ENCODE results near the gene MYRIP.

Gene MYRIP

DNA sequence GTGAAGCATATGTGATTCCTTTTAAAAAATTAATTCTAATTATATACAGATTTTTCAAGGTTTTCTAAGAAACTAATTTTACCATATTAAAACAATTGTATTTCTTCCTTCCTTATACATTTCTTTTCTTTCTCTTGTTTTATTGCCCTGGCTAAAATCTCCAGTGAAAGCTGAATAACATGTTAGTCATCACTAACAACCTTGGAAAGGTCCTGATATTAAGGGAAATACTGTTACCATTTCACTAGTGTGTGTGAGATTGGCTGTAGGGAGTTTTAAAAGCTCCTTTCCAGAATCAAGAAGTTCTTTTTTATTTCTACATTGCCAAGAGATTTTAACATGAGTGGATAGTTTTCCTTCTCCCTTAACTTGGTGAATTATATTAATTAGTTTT is 270.4 kb downstream of the MYRIP start:
- TF ChIP-seq FOXP2 (optimal IDR thresholded peaks at IDR 0.05; ENCODE audit: borderline replicate concordance, extremely low read depth, extremely low read length, insufficient read depth) (no peak), TAF1 (IDR thresholded peaks at IDR 0.05; ENCODE audit: borderline replicate concordance, insufficient read depth, low read length) (no peak), POLR2AphosphoS5 (IDR thresholded peaks at IDR 0.05; ENCODE audit: low read depth, low read length) (no peak)

DNA sequence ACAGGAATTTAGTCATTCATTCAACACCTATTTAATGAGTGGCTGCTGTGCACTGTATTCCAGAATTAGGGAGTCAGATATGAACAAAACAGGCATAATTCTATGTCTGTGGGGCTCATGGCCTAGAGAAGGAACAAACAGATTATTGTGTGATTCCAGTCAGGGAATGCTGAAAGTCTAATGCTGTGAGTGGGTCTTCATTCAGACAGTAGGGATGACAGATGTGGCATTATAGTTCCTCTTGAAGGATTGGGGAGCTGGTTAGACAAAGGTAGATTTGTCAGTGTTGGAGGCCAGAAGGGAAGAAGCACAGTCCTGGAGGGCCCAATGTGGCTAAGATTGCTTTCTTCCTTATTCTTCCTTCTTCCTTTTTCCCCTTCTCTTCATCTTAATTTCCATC is 273.7 kb downstream of the MYRIP start:
- no peak for TF ChIP-seq POLR2AphosphoS5 (IDR thresholded peaks at IDR 0.05; ENCODE audit: low read depth, low read length)
- TF ChIP-seq, protein P1, sequence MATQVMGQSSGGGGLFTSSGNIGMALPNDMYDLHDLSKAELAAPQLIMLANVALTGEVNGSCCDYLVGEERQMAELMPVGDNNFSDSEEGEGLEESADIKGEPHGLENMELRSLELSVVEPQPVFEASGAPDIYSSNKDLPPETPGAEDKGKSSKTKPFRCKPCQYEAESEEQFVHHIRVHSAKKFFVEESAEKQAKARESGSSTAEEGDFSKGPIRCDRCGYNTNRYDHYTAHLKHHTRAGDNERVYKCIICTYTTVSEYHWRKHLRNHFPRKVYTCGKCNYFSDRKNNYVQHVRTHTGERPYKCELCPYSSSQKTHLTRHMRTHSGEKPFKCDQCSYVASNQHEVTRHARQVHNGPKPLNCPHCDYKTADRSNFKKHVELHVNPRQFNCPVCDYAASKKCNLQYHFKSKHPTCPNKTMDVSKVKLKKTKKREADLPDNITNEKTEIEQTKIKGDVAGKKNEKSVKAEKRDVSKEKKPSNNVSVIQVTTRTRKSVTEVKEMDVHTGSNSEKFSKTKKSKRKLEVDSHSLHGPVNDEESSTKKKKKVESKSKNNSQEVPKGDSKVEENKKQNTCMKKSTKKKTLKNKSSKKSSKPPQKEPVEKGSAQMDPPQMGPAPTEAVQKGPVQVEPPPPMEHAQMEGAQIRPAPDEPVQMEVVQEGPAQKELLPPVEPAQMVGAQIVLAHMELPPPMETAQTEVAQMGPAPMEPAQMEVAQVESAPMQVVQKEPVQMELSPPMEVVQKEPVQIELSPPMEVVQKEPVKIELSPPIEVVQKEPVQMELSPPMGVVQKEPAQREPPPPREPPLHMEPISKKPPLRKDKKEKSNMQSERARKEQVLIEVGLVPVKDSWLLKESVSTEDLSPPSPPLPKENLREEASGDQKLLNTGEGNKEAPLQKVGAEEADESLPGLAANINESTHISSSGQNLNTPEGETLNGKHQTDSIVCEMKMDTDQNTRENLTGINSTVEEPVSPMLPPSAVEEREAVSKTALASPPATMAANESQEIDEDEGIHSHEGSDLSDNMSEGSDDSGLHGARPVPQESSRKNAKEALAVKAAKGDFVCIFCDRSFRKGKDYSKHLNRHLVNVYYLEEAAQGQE (IDR thresholded peaks at IDR 0.05; ENCODE audit: insufficient read depth in 1 of 2, low read depth in 2 of 2, low read length in 2 of 2) = no peak

DNA sequence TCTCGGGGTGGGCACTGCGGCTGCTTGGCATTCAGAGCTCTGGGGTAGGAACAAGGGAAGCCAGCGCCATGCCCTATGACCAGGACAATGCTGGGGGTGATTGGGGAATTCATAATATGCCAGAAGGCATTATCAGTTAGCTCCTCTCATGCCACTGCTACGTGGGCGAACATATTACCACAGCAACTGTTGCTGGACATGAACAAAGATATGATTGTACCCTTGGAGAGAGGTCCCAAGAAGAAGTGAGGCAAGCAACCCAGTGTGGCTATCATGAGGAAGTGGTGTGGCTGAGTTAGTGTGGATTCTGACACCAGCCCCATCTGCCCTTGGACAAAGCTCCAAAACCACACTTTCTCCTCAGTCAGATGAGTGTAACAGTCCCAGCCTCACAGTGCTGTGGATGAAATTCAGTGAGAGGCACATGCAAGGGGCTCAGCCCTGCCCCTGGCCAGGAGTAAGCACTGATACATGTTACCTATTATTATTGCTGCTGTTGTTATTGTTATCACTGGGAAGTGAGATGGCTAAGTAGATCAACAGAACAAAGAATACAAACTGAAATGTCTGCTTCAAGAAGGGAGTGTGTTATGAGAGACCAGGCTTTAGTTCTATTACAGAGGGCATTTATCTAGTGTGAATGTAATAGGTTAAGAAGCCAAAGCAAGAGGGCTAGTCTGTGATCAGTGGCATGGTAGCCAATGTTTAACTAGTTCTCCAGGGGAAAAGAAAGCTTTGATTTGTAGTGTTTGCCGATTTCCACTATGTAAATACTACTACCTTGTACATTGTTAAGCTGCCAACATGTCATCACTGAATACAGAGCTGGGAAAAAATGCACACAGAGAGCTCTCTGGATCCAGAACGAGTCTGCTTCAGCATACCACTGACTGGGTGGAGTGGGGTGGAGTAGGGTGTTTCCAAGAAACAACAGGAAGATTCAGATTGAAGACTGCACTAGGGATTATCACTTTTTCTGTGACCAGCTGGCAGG is 277.8 kb downstream of the MYRIP start:
- TF ChIP-seq SIN3A (IDR thresholded peaks at IDR 0.05; ENCODE audit: borderline replicate concordance, insufficient read depth, low read length) (no peak), TAF1 (IDR thresholded peaks at IDR 0.05; ENCODE audit: borderline replicate concordance, insufficient read depth, low read length) (no peak), POLR2AphosphoS5 (IDR thresholded peaks at IDR 0.05; ENCODE audit: low read depth, low read length) (no peak), FOXP2 (optimal IDR thresholded peaks at IDR 0.05; ENCODE audit: borderline replicate concordance, extremely low read depth, extremely low read length, insufficient read depth) (no peak)
- TF ChIP-seq, protein P1 (IDR thresholded peaks at IDR 0.05; ENCODE audit: insufficient read depth in 1 of 2, low read depth in 2 of 2, low read length in 2 of 2) = no peak

DNA sequence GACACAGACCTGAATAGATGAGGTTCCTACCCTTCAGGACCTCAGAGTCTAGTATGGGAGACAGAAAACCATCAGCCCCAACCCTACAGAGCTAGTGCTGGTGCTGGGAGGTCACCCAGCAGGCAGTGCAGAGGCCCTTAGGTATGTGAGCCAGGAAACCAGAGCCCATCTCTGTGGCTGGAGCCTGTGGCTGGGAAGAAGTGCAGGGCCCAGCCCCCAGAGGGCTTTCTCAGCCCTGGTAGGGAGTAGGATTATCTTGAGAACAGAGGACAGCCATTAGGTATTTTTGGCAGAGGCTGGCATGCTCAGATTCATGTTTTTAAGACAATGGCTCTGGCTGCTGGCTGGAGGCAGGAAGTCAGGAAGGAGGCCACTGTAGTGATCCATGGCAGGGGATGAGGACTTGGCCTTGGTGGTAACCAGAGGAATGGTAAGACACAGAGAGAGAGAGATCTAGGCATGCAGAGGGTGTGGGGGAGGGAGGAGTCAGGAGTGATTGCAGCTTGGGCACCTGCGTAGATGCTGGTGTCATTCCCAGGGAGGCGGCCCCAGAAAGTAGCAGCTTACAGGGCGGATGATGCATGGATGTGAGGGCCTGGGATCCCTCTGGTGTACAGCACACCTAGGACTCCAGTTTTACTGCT is 279.2 kb downstream of the MYRIP start:
- TF ChIP-seq, protein P1 (IDR thresholded peaks at IDR 0.05; ENCODE audit: insufficient read depth in 1 of 2, low read depth in 2 of 2, low read length in 2 of 2) = no peak
- TF ChIP-seq TAF1 (IDR thresholded peaks at IDR 0.05; ENCODE audit: borderline replicate concordance, insufficient read depth, low read length) (no peak), POLR2AphosphoS5 (IDR thresholded peaks at IDR 0.05; ENCODE audit: low read depth, low read length) (no peak), SIN3A (IDR thresholded peaks at IDR 0.05; ENCODE audit: borderline replicate concordance, insufficient read depth, low read length) (no peak), FOXP2 (optimal IDR thresholded peaks at IDR 0.05; ENCODE audit: borderline replicate concordance, extremely low read depth, extremely low read length, insufficient read depth) (no peak)

DNA sequence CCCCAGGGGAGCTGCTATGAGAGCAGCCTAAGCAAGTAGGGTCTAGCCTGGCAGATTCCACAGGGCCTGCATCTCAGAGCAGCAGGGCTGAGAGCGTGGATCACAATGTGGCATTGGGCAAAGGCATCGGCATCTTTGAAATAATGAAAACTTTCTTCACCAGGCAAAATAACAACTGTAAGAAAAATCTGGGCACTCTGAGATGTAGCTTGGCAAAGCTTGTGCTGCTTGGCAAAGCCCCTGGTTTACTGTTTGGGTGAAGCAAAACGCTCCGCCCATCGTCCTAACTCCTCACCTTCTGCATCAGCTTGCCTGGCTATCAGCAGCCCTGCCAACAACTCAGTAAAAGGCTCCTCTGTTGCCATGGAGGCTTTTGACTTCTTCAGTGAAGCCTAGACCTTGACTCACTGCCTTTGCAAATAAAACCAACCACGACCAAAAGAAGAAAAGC is 287.3 kb downstream of the MYRIP start:
- TF ChIP-seq, protein P1 (IDR thresholded peaks at IDR 0.05; ENCODE audit: insufficient read depth in 1 of 2, low read depth in 2 of 2, low read length in 2 of 2) = no peak
- no peak for TF ChIP-seq FOXP2 (optimal IDR thresholded peaks at IDR 0.05; ENCODE audit: borderline replicate concordance, extremely low read depth, extremely low read length, insufficient read depth)
- TF ChIP-seq TAF1 (IDR thresholded peaks at IDR 0.05; ENCODE audit: borderline replicate concordance, insufficient read depth, low read length) = no peak
- TF ChIP-seq SIN3A (IDR thresholded peaks at IDR 0.05; ENCODE audit: borderline replicate concordance, insufficient read depth, low read length) = no peak
- no peak for TF ChIP-seq POLR2AphosphoS5 (IDR thresholded peaks at IDR 0.05; ENCODE audit: low read depth, low read length)

Measured in PFSK-1 (cell line).